CD4-positive, alpha-beta T cell (primary cell): ENCODE data around the gene FAM89A. TPM values are rescaled to one million over a fixed set of nuclear protein-coding genes. Genes with fewer than 3 reads are reported as not detected.

ENCODE experiments used
- ATAC-seq: fragments of 200-7000 bp; cut with Tn5 transposase; one replicate; pipeline ENCODE4 v1.10.0; 2022; ENCODE audit warnings: mild to moderate bottlenecking; ENCODE audit not compliant: poor library complexity
- CTCF ChIA-PET: fragments of 350-600 bp; sonication (Branson Sonifier 250); formaldehyde crosslinking; loops from one replicate; lab custom pipeline; 2021; ENCODE audit warnings: antibody characterized with exemption, inconsistent platforms; lab: Charles Lee
- POLR2A ChIA-PET: fragments of 350-600 bp; sonication (Branson Sonifier 250); formaldehyde crosslinking; loops from one replicate; lab custom pipeline; 2021; ENCODE audit warnings: antibody characterized with exemption, inconsistent platforms; lab: Charles Lee
- DNase-seq, 14 experiments: peaks; one replicate each; pipeline ENCODE4 v3.0.0-alpha.2; 2013 to 2020; ENCODE audit warnings: mixed read lengths in 2 of 14
- H3K27ac ChIP-seq, 2 donors: one replicate each; pipeline versions ENCODE4 v1.5.1 to v1.7.0; 2013; ENCODE audit warnings: low read length in 2 of 2, low read depth in 1 of 2, mild to moderate bottlenecking in 1 of 2
- H3K27me3 ChIP-seq, 2 experiments: 1 replicate in 1 of 2; 2 replicates in 1 of 2; pipeline versions ENCODE4 v1.6.1 to v1.7.0; 2013; ENCODE audit warnings: low read length in 2 of 2, control low read depth in 1 of 2, mild to moderate bottlenecking in 1 of 2, moderate library complexity in 1 of 2; ENCODE audit not compliant: insufficient read depth in 2 of 2, control insufficient read depth in 1 of 2
- H3K36me3 ChIP-seq: one replicate; pipeline ENCODE4 v1.6.1; 2013; ENCODE audit warnings: low read length, control low read depth; ENCODE audit not compliant: insufficient read depth
- H3K4me1 ChIP-seq: one replicate; pipeline ENCODE4 v1.6.1; 2013; ENCODE audit warnings: low read length, control low read depth; ENCODE audit not compliant: insufficient read depth
- H3K4me3 ChIP-seq: one replicate; pipeline ENCODE4 v1.5.1; 2013; ENCODE audit warnings: mild to moderate bottlenecking, low read length, moderate library complexity
- H3K9me3 ChIP-seq, 2 experiments: 1 replicate in 1 of 2; 2 replicates in 1 of 2; pipeline versions ENCODE4 v1.6.1 to v1.7.0; 2013; ENCODE audit warnings: low read length in 2 of 2, mild to moderate bottlenecking in 2 of 2, control low read depth in 1 of 2, moderate library complexity in 1 of 2; ENCODE audit not compliant: control insufficient read depth in 1 of 2, insufficient read depth in 1 of 2
- H3K27ac Mint-ChIP-seq: one replicate; pipeline ENCODE4 v1.8.0; 2020; ENCODE audit warnings: mixed read lengths
- H3K27me3 Mint-ChIP-seq: one replicate; pipeline ENCODE4 v1.8.0; 2021; ENCODE audit warnings: mixed read lengths
- H3K36me3 Mint-ChIP-seq: one replicate; pipeline ENCODE4 v1.8.0; 2021; ENCODE audit warnings: low read depth, mixed read lengths
- H3K4me1 Mint-ChIP-seq: one replicate; pipeline ENCODE4 v1.8.0; 2021; ENCODE audit warnings: low read depth, mixed read lengths
- H3K4me3 Mint-ChIP-seq: one replicate; pipeline ENCODE4 v1.8.0; 2020; ENCODE audit warnings: mild to moderate bottlenecking, mixed read lengths
- H3K9me3 Mint-ChIP-seq: one replicate; pipeline ENCODE4 v1.8.0; 2020; ENCODE audit warnings: mixed read lengths
- intact Hi-C, 2 experiments: fragments of 100-400 bp; cut with DNase I in 1 of 2; cut with micrococcal nuclease in 1 of 2; formaldehyde crosslinking; loops; one replicate each; pipeline versions ENCODE4 v1.15.1 to v1.9.0; 2023 to 2025; cut with DNase I, micrococcal nuclease
- total RNA-seq, 174 experiments: library from RNA in 2 of 174; stranded (reverse) in 2 of 174; gene quantifications; one replicate each; pipeline ENCODE4 v1.2.3 and lab custom pipeline; 2021 to 2026
- TF ChIP-seq, protein P1 (sequence below): fragments of 200-600 bp; IDR thresholded peaks from one replicate; pipeline ENCODE4 v1.8.0; 2022; ENCODE audit warnings: antibody characterized with exemption, mild to moderate bottlenecking

The FAM89A gene
- total RNA-seq, 2 experiments from 2014 or later: 3.3 to 4.0 TPM

DNA sequence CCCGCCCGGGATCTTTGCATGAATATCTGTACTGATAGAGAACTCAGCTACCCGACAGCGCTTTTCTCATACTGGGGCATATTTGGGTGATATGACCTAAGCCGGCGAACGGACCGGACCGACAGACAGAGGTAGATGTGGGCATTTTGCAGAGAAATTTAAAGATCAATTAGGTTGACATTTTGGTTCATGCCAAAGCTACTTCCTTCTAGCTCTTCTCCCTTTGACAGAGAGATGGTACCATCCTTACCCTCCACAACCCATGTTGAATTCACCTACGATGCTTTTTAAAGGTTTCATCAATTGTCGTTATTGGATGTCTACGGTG is 60.7 kb downstream of the FAM89A start:
- peak overlapping the region; percentile 76 to 77 for H3K27ac ChIP-seq
- peaks cover 21% of the 10 kb centered on the region for H3K36me3 ChIP-seq
- H3K4me3 ChIP-seq: peak overlapping the region; percentile 84
- no peaks in the 10 kb centered on the region for H3K27me3 ChIP-seq
- intact Hi-C loops: loop anchor here (1.0 to 10.0 kb wide), 10 partner anchors 59 to 548 kb away; partner anchors contain the start of genes COG2 (in 2 of the 2), C1orf198 (in 1 of the 2), EXOC8 (in 1 of the 2) and GNPAT (in 1 of the 2)
- Mint-ChIP-seq H3K36me3 (peaks cover 41% of the 10 kb centered on the region), H3K27ac (no peak overlapping the region), H3K9me3 (no peaks in the 10 kb centered on the region), H3K27me3 (no peaks in the 10 kb centered on the region), H3K4me1 (peaks cover 33% of the 10 kb centered on the region), H3K4me3 (no peak overlapping the region)
- no peaks in the 10 kb centered on the region for H3K9me3 ChIP-seq
- H3K4me1 ChIP-seq: peaks cover 44% of the 10 kb centered on the region
- no peak for ATAC-seq
- ChIA-PET POLR2A (interaction anchor here (0.6 to 4.1 kb wide), 8 partner anchors 8 to 359 kb away, joined by 3 to 28 read pairs (median 4); partner anchors contain the start of genes EXOC8, FAM89A and SPRTN), CTCF (interaction anchor here (0.6 to 1.6 kb wide), 12 partner anchors 11 to 338 kb away, joined by 3 to 7 read pairs (median 3); partner anchors contain the start of gene FAM89A)
- TF ChIP-seq, protein P1, sequence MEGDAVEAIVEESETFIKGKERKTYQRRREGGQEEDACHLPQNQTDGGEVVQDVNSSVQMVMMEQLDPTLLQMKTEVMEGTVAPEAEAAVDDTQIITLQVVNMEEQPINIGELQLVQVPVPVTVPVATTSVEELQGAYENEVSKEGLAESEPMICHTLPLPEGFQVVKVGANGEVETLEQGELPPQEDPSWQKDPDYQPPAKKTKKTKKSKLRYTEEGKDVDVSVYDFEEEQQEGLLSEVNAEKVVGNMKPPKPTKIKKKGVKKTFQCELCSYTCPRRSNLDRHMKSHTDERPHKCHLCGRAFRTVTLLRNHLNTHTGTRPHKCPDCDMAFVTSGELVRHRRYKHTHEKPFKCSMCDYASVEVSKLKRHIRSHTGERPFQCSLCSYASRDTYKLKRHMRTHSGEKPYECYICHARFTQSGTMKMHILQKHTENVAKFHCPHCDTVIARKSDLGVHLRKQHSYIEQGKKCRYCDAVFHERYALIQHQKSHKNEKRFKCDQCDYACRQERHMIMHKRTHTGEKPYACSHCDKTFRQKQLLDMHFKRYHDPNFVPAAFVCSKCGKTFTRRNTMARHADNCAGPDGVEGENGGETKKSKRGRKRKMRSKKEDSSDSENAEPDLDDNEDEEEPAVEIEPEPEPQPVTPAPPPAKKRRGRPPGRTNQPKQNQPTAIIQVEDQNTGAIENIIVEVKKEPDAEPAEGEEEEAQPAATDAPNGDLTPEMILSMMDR: no peak
- DNase-seq: no peak

- CTCF ChIA-PET: interaction anchor here (0.6 to 1.6 kb wide), 15 partner anchors 12 to 337 kb away, joined by 3 to 7 read pairs (median 3); partner anchors contain the start of gene FAM89A
These were observed 61.3 kb downstream of the FAM89A start, which contains the start of the genes ARV1 and TTC13 for GRCh38 chr1:230978491-230979388. ARV1 (plus strand) TSS chr1:230979094; CDS start chr1:230979106, 12 bp downstream. TTC13 (minus strand) TSS chr1:230978861; CDS start chr1:230978830, 31 bp downstream.

More at GRCh38 chr1:230978491-230979388, 61.3 kb downstream of the FAM89A start, which contains the start of the genes ARV1 and TTC13:
- Histone ChIP-seq H3K27me3 (no peaks in the 10 kb centered on the region), H3K9me3 (no peaks in the 10 kb centered on the region), H3K27ac (peak within 1 kb of the TSS; percentile 76 to 78), H3K36me3 (peaks cover 21% of the 10 kb centered on the region), H3K4me3 (peak within 1 kb of the TSS; percentile 84), H3K4me1 (peaks cover 50% of the 10 kb centered on the region)
- Mint-ChIP-seq H3K9me3 (no peaks in the 10 kb centered on the region), H3K27ac (peak within 1 kb of the TSS; percentile 94), H3K4me1 (peaks cover 35% of the 10 kb centered on the region), H3K36me3 (peaks cover 37% of the 10 kb centered on the region), H3K27me3 (no peaks in the 10 kb centered on the region), H3K4me3 (peak within 1 kb of the TSS; percentile 99)
- POLR2A ChIA-PET: interaction anchor here (0.6 to 4.1 kb wide), 10 partner anchors 9 to 359 kb away, joined by 3 to 28 read pairs (median 4); partner anchors contain the start of genes EXOC8, FAM89A and SPRTN
- intact Hi-C loops: loop anchor here (1.0 to 10.0 kb wide), 10 partner anchors 60 to 549 kb away; partner anchors contain the start of genes COG2 (in 2 of the 2), C1orf198 (in 1 of the 2), EXOC8 (in 1 of the 2) and GNPAT (in 1 of the 2)
- DNase-seq: peak; percentile 89 to 99 (median 96)
- TF ChIP-seq, protein P1: peak; percentile 71
- ATAC-seq: peak; percentile 89
